Heart right ventricle (tissue), 16 donors: Measurements from ENCODE around the gene TAB2. TPM values are rescaled to one million over a fixed set of nuclear protein-coding genes. Genes with fewer than 3 reads are reported as not detected.

ENCODE experiments used
- ATAC-seq, 8 donors: fragments of 200-7000 bp; cut with Tn5 transposase; one replicate each; pipeline ENCODE4 v1.9.1; 2020; ENCODE audit warnings: mild to moderate bottlenecking in 8 of 8, moderate library complexity in 8 of 8, moderate number of reproducible peaks in 1 of 8
- DNase-seq, 2 donors: peaks; one replicate each; pipeline ENCODE4 v3.0.0-alpha.2; 2020
- H3K27ac ChIP-seq, 10 donors: fragments of 200-600 bp; sonication (generic) in 2 of 10; one replicate each; pipeline versions ENCODE4 v1.5.0 to v1.8.0; 2020 to 2022; ENCODE audit warnings: mild to moderate bottlenecking in 3 of 10
- H3K27me3 ChIP-seq, 7 donors: fragments of 200-600 bp; one replicate each; pipeline ENCODE4 v1.8.0; 2021 to 2022; ENCODE audit warnings: mild to moderate bottlenecking in 2 of 7
- H3K36me3 ChIP-seq, 9 donors: fragments of 200-600 bp; sonication (generic) in 1 of 9; one replicate each; pipeline versions ENCODE4 v1.5.0 to v1.8.0; 2020 to 2022; ENCODE audit warnings: mild to moderate bottlenecking in 2 of 9
- H3K4me1 ChIP-seq, 9 donors: fragments of 200-600 bp; sonication (generic) in 1 of 9; one replicate each; pipeline versions ENCODE4 v1.5.0 to v1.8.0; 2020 to 2022; ENCODE audit warnings: mild to moderate bottlenecking in 4 of 9
- H3K4me3 ChIP-seq, 10 donors: fragments of 200-600 bp; sonication (generic) in 2 of 10; one replicate each; pipeline versions ENCODE4 v1.5.0 to v1.8.0; 2020 to 2022; ENCODE audit warnings: mild to moderate bottlenecking in 7 of 10, moderate library complexity in 2 of 10
- H3K9me3 ChIP-seq, 11 donors: fragments of 200-600 bp in 10 of 11; sonication (generic) in 2 of 11; one replicate each; pipeline versions ENCODE4 v1.5.0 to v1.8.0; 2013 to 2022; ENCODE audit warnings: mild to moderate bottlenecking in 2 of 11, control low read depth in 1 of 11, moderate library complexity in 1 of 11
- CTCF ChIP-seq, 9 donors: fragments of 200-600 bp; sonication (generic) in 2 of 9; IDR thresholded peaks; one replicate each; pipeline versions ENCODE4 v1.5.0 to v1.8.0; 2021 to 2022; ENCODE audit warnings: antibody characterized with exemption in 9 of 9, mild to moderate bottlenecking in 5 of 9, moderate library complexity in 1 of 9
- WGBS, 2 donors: extraction: QIAGEN DNeasy Blood & Tissue Kit; methylation state at CpG; one replicate each; pipeline ENCODE4 v1.1.7; 2013; ENCODE audit warnings: inconsistent platforms in 1 of 2; 5-methylcytosine and 5-hydroxymethylcytosine counted together
- intact Hi-C, 10 donors: fragments of 100-400 bp; cut with DNase I; formaldehyde crosslinking; loops; one replicate each; pipeline versions ENCODE4 v1.11.1 to v1.14.2; 2022
- polyA plus RNA-seq, 2 donors: library from polyadenylated mRNA; stranded (reverse); fragments of 200-250 nt; gene quantifications; one replicate each; pipeline ENCODE4 v1.2.3, GENCODE V29; 2013
- total RNA-seq, 10 donors: library from RNA; stranded (reverse); fragmentation: NEBNext Ultra II Directional in 3 of 10; extraction: Animal tissue kit (Norgen Biotek cat#: 25700) in 3 of 10; gene quantifications; one replicate each; pipeline versions ENCODE4 v1.2.1 to v1.2.4, GENCODE V29; 2021 to 2023
- donor health status: Arrhythmogenic right ventricular cardiomyopathy.
- donor health status: ischemic (EF 13 %, LVEDD 7.1; RV severe dilation, severe dysfunction).
- donor health status: healthy with polysubstance abuse.
- donor health status: DM: no; HTN: yes; CAD: no.
- donor health status: DM: no; HTN: no; CAD: no.
- donor health status: ischemic (EF 25% LVEDD 6.9; RV normal size, moderate dysfunction).
- donor health status: ischemic (EF 25% LVEDD 5.7; RV mildly dilated, moderate dysfunction).
- donor health status: healthy.
- donor health status: DM: yes; HTN: yes; CAD: no.
- donor health status: Ischemic cardiomyopathy.
- donor health status: ischemic (EF 35%, LVEDD 5.7; RV mildly dilated, moderate dysfunction).
- donor health status: nonischemic (EF 11% LVEDD 7.7; RV severe dilation, severe dysfunction).
- donor health status: DM: yes; HTN: yes; CAD: no.
- donor health status: PGD.
- donor health status: ischemic (EF 29% LVEDD 5.4; RV normal size, mild dysfunction).
- donor health status: nonischemic (EF 23%, LVEDD 6.1; RV moderate dilation, normal function).

The TAB2 gene
- total and polyA plus RNA-seq, 12 donors: 13.6 to 72.5 (median 54.3) TPM

DNA sequence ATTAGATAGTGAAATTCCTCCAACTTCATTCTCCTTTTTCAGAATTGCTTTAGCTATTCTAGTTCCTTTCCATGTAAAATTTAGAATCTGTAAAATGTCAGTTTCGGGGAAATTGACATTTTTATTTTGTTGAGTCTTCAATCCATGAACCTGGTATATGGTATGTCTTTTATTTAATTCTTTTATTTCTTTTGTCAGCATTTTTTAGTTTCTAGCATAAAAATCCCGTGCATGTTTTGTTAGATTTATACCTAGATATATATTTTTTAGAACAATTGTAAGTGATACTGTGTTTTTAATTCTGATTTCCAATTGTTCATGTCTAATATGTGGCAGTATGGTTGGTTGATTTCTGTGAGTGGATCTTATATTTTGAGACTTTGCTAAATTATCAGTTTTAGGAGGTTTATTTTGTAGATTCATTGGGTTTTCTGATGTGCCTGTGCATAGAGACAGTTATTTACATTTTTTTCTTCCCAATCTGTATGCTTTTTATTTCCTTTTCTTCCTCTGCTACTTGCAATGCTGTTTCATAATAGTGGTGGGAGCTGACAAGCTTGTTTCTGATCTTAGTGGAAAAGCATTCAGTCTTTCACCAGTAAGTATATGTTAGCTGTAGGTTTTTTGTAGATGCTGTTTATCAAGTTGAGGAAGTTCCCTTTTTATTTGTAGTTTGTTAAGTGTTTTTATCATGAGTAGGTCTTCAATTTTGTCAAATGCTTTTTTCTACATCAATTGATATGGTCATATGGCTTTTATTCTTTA is 13.7 kb downstream of the TAB2 start:
- DNase-seq (no peak), ATAC-seq (no peak)
- Histone ChIP-seq H3K36me3 (no peaks in the 10 kb centered on the region), H3K4me1 (peaks cover 1 to 93% (median 73%) of the 10 kb centered on the region in 9 donors), H3K4me3 (no peak overlapping the region), H3K27me3 (no peaks in the 10 kb centered on the region), H3K27ac (no peak overlapping the region), H3K9me3 (no peaks in the 10 kb centered on the region)
- TF ChIP-seq CTCF (IDR thresholded peaks at IDR 0.05): no peak
- intact Hi-C loops: no loop called here
- WGBS, 2 donors: 80 to 83% methylated on average over 2 of the region's 2 CpGs

GRCh38 chr6:149331871-149332270 is 14.4 kb downstream of the TAB2 start:
- DNase-seq (no peak), ATAC-seq (no peak)
- no peak overlapping the region for H3K4me3 ChIP-seq
- no peaks in the 10 kb centered on the region for H3K27me3 ChIP-seq
- H3K9me3 ChIP-seq: no peaks in the 10 kb centered on the region
- no peak for TF ChIP-seq CTCF (IDR thresholded peaks at IDR 0.05)
- peaks cover 5 to 97% (median 80%) of the 10 kb centered on the region in 9 donors for H3K4me1 ChIP-seq
- no peak overlapping the region for H3K27ac ChIP-seq
- H3K36me3 ChIP-seq: no peaks in the 10 kb centered on the region
- intact Hi-C loops: no loop called here
- WGBS, 2 donors: 63 to 72% methylated on average over 2 of the region's 2 CpGs

DNA sequence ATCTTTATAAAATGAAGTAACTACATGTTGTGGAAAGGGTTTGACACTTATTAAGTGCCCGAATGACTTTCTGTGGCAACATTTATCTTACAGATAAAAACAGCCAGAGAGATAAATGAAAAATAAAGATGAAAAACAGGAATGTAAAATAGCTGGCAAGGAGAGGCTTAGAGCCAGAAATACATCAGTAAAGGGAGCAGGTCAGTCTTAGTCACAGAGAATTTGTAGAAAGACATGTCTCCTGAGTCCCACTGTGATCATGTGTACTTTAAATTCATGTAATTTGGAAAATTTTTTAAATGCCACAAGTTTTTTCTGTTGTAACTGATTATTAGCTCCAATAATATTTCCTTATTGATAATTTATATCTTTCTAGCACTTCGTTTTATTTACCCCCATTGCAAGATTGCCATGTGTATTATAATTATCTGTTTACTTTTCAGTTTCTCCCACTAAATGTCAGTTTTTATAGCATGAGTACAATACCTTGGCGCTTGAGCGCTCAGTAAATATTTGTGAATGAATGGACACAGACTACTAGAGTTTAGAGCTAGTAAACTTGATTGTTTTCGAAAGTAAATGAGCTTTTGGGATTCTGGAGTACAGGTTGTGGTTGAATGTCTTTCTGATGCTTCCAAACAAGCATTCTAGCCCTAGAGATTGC is 15.2 kb downstream of the TAB2 start:
- ATAC-seq (no peak), DNase-seq (no peak)
- H3K4me1 ChIP-seq: peaks cover 5 to 98% (median 81%) of the 10 kb centered on the region in 9 donors
- no peaks in the 10 kb centered on the region for H3K9me3 ChIP-seq
- no peak overlapping the region for H3K27ac ChIP-seq
- no peak overlapping the region for H3K4me3 ChIP-seq
- H3K27me3 ChIP-seq: no peaks in the 10 kb centered on the region
- no peak for TF ChIP-seq CTCF (IDR thresholded peaks at IDR 0.05)
- no peaks in the 10 kb centered on the region for H3K36me3 ChIP-seq
- intact Hi-C loops: no loop called here
- WGBS, 2 donors: 77 to 79% methylated on average over 5 of the region's 5 CpGs

DNA sequence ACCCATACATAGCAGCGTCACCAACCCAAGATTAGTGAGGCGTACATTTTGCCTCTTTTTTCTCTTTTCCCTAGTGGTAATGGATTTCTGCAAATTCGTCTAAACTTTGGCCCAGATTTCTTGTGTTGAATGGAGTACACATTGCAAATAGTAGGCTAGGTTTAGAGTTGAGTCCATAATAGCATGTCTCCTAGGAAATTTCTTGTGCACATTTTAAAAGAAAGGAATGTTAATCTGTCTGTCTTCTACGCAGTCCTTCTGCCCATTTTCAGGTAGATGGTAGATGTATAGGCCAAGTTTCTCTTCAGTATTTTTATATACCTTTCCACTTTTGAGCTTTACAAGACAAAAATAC is 15.7 kb downstream of the TAB2 start:
- DNase-seq: no peak
- WGBS, 2 donors: 85 to 89% methylated on average over 4 of the region's 4 CpGs
- Histone ChIP-seq H3K36me3 (no peaks in the 10 kb centered on the region), H3K27me3 (no peaks in the 10 kb centered on the region), H3K4me3 (no peak overlapping the region), H3K27ac (no peak overlapping the region), H3K4me1 (peaks cover 5 to 98% (median 81%) of the 10 kb centered on the region in 9 donors), H3K9me3 (no peaks in the 10 kb centered on the region)
- TF ChIP-seq CTCF (IDR thresholded peaks at IDR 0.05): no peak
- intact Hi-C loops: no loop called here
- no peak for ATAC-seq
